HG02938 (cell line): ENCODE measurements around the gene PTPN14.

Source experiments
- ATAC-seq: cut with Tn5 transposase; IDR thresholded peaks from one replicate; pipeline ENCODE4 v1.9.1; 2021; ENCODE audit warnings: mild to moderate bottlenecking, moderate library complexity; ENCODE audit not compliant: unreplicated experiment

Gene PTPN14

DNA sequence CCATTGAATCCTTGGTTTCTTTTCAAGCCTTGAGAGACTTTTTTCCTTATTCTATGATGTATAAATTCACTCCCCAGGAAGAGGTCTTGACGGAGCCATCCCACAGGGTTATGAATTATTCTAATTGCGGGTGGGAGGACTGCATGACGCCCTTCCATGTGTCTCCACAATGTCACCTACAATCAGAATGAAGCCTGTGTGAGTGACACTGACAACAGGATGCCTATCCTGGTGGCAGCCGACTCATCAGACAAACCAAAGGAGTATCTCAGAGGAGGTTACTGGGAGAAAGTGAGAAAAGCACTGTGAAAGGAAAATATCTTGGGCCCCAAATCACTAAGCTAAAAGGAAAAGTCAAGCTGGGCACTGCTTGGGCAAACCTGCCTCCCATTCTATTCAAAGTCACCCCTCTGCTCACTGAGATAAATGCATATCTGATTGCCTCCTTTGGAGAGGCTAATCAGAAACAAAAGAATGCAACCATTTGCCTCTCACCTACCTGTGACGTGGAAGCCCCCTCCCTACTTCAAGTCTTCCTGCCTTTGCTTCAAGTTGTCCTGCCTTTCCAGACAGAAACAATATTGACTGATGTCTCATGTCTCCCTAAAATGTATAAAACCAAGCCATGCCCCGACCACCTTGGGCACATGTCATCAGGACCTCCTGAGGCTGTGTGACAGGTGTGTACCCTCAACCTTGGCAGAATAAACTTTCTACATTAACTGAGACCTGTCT, 172.0 kb downstream of the PTPN14 start:
- no peak for ATAC-seq

DNA sequence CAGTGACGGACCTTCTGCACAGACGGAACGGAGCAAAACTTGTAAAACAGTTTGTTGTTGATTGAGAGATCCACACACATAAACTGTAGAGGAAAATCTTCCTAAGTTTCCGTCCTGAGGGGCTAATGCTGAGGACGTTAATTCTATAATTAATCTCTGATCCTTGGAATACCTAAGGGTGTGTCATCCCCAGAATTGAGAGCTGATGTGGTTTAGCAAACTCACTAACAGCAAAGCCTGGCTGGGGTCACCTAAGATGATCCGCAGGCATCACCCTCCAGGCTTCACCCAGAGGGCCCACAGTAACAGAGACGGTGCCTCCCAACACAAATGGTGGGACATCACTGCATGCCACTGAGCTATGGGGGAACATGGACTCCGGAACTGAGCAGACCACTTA, 172.9 kb downstream of the PTPN14 start:
- no peak for ATAC-seq

DNA sequence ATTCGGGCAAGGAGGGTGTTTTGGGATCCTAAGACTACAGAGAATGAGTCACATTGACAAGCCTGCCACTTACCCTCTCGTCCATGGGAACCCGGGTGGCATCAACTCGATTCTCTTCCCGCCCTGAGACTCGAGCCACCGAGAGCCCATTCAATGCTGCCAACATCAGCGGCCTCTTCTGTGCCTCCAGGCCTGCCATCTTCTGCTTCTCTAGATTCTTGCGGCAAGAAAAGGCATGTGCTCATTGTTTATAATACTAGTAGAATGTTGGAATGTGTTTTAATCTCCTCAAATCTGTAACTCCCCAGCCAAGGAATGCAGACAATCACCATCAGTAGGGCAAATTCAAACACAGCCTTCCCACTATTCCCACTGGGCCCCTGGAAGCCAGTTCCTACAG, 173.5 kb downstream of the PTPN14 start:
- ATAC-seq, result no peak

- ATAC-seq, result no peak
These were observed 173.9 kb downstream of the PTPN14 start for GRCh38 chr1:214377485-214377884.

- no peak for ATAC-seq
These were observed 179.3 kb downstream of the PTPN14 start for GRCh38 chr1:214372092-214372491.

GRCh38 chr1:214370615-214371014, 180.8 kb downstream of the PTPN14 start:
- no peak for ATAC-seq

DNA sequence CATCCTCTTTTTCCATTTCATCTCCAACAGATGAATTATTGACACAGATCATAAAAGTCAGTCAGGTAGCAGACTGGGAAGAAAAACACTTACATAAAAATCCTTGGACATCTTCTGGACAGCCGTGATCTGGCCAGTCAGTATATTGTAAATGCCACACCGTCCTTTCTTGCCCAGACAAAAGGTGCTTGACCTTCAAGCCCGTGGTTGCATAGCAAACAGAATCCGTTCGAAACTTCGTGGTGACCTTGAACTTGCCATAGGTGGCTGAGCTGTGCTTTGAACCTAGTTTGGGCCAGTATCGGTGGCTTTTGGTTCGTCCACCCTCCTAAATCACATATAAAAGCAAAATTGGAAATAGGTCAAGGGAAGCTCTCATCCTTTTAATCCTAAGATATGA, 182.0 kb downstream of the PTPN14 start:
- ATAC-seq, result no peak

DNA sequence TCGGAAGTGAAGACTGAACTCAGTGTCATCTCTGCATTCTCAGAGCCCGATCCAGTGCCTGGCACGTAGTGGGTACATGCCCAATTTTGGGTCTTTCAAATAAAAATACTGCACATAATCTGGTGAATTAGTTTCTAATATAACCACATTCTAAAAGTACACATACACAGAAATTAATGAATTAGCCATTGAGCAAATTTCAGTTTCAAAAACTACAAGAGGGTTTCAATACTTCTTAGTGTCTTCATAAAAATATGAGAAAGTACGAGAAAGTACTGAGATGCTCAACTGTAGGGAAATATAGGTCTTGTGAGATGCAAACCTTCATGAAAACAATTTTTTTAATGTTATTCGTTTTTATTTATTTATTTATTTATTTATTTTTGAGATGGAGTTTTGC, 183.6 kb downstream of the PTPN14 start:
- peak; percentile 75 for ATAC-seq

DNA sequence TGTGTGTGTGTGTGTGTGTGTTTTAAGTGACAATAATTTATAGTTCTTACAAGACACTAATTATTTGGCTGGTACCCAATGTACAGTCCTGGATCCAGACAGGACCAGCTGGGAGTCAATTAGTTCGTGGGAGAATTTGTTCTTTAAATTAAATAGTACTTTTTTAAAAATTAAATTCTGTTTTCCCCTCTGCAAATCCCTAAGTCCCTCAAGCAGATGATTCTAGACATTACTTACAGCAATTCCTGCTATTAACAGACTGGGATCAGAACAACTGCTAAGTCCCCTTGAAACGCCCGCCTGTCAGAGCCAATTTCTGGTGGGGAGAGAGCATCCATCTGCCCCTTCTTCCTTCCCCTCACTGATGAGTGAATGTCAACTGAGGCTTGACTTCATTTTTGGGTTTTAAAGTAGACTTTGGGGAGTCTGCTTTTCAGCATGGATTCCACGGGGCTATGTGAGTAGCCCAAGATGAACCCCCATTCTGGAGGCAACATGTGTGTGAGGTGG, 186.6 kb downstream of the PTPN14 start:
- ATAC-seq, result no peak

DNA sequence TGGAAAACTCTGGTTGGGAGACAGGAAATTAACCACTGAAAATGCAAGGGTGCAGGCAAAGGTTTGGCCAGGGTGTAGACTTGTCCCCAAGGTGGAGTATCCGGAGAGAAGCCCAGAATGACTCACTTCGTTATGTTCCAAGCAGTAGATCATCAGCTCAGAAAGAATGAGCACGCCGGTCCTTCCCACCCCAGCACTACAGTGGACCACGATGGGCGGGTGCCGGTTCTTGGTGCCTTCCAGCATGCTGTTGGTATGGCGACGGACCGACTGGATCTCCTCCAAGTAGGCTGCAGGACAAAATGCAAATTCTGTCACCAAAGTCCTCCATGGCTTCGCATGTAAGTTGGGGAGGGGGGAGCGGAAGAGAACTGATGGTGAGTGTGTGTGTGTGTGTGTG, 187.0 kb downstream of the PTPN14 start:
- ATAC-seq, result no peak

DNA sequence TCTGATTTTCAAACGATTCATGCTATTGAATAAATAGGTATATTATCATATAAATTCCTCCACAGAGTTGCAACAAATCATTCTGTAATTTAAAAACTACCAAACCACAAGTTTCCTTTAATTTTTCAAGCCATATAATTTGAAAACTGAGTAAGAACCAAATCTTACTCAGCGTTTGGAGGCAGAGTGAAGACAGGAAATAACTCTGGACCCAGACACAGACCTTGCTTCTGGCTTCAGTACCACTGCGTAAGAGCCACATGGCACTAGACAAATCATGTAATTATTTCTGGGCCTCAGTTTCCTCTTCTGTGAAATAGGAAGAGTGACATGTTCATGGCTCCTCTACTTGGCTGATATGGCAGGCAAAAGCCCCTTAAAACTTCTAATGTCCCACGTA, 188.0 kb downstream of the PTPN14 start:
- no peak for ATAC-seq

DNA sequence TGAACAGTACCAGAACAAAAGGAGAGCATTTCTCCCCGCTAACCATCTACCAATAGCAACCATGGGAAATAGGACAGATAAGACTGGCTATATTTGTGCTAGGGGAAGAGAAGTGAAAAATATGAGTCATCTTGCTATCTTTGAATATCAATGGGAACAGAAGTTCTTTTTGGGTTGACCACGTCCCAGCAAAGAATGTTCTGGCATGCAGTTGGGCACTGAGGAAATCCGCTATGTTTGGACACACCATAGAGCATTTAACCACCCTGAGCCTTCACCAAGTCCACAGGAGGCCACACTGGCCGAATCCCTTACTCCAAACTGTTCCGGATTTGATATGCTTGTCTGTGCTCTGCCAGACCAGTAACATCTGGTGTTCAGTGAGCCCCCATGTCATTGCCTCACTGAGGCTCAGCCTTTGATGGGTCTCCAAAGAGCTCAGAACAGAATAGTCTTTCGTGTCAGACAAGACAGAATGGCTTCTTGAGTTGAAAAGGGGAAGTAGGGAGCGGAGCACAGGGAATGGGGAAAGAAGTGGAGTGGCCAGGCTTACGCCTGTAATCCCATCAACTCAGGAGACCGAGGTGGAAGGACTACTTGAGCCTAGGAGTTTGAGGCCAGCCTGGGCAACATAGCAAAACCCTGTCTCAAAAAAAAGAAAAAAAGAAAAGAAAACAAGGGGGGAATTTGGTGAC, 189.1 kb downstream of the PTPN14 start:
- ATAC-seq, result no peak

DNA sequence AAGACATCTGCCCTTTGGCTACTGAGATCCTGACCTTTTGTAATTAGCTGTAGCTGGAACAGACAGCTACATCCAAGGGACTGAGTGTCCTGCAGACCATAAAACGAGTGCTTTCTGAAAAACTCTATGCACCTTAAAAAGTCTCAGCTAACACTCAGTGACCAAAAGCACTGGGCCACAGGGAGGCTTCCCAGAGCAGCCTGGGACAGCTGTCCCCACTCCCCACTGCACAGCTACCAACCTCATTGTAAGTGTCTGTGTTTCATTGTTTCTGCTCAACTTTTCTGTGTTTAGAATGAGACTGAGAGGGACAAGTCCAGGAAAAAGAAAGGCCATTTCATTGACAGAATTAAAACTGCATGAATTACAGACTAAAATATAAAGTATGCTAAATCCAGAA, 189.8 kb downstream of the PTPN14 start:
- ATAC-seq, result no peak

- ATAC-seq, result no peak
These were observed 190.8 kb downstream of the PTPN14 start for GRCh38 chr1:214360525-214361164.

- no peak for ATAC-seq
These were observed 191.3 kb downstream of the PTPN14 start for GRCh38 chr1:214360116-214360515.

- no peak for ATAC-seq
These were observed 196.8 kb downstream of the PTPN14 start for GRCh38 chr1:214354440-214355148.

DNA sequence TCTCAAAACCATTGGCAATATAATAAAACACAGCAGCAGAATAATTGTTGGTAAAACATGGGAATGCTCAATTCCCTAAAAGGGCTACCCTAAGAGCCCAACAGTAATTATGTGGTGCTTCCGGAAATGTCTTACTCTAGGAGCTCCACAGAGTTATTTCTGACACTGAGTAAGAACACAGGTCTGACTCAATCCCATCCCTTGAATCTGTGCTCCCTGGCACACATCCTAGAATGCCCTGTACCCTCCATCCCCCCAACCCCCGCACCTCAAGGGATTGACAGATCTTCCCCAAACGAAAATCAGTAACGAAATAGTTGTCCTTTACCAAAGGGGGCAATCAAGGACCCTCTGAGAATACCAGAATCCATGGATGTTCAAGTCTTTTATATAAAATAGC, 198.6 kb downstream of the PTPN14 start:
- no peak for ATAC-seq

DNA sequence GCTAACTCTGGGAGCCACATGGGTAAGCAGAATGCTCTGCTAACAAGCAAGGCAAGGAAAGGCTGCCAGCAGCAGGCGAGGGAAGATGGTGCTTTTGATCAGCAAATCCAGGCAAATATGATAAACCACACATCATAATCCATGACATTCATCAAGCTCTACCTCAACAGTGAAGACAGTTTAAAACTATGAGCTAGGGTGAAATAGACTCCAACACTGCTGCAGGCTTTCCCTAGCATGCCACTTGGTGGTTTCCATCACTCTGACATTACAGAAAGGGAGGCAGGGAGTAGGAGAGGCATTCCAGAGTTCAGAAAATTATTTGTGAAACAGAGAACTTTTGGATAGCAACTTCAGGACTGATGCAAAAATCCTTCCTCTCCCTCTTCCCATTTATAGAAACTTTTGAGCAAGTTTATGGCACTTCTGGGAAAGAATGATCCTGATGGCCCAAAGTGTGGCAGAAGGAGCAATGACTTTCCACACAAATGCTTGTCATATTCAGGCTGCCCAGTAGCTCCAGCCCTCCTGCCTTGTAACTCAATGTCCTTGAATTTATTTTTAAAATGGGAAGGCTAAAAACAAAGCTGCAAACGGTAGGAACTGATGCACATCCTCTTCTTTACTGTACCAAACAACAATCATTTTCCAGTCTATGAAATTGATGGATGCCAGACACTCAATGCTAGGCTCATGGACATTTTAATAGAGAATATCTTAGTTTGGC, 199.7 kb downstream of the PTPN14 start:
- no peak for ATAC-seq

DNA sequence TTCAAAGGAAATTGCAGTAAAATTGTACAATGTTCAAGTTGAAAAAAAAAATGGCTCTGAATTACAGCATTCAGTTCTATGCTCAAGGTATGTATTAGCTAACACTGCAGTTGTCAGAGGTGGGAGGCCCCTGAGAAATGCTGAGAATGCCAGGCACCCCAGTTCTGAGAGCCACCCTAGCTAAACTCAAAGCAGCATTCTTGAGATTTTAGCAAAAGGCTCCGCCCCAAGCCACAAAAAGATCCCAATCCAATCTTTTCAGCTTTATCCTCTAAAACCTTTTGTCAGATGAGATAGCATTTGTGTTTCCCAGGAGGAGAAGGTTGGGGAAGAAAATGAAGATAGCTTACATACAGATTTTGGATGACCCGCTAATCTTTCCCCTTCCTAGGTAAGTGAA, 201.6 kb downstream of the PTPN14 start:
- no peak for ATAC-seq

- ATAC-seq, result no peak
These were observed 202.4 kb downstream of the PTPN14 start for GRCh38 chr1:214349008-214349407.

GRCh38 chr1:214344897-214345296, 206.5 kb downstream of the PTPN14 start:
- ATAC-seq, result no peak
